Femur (tissue), 1 donor: Measurements from ENCODE around the gene DDX55.
A peak's percentile ranks its signal among the peaks of the same experiment; 100 is the strongest.

Experiments used
- DNase-seq: peaks from one replicate; pipeline ENCODE4 v3.0.0-alpha.2; 2017

Gene DDX55

GRCh38 chr12:123617144-123617543 lies 15.2 kb downstream of the DDX55 start:
- no peak for DNase-seq

- no peak for DNase-seq
These were observed 15.7 kb downstream of the DDX55 start for GRCh38 chr12:123617580-123617979.

- DNase-seq = no peak
These were observed 19.2 kb downstream of the DDX55 start for GRCh38 chr12:123621101-123621500.

GRCh38 chr12:123621619-123622530 lies 20.0 kb downstream of the DDX55 start:
- no peak for DNase-seq

- peak; percentile 98 for DNase-seq
These were observed 31.7 kb downstream of the DDX55 start, which contains the start of the genes EIF2B1 and GTF2H3 for GRCh38 chr12:123633379-123634141. EIF2B1 (minus strand) TSS chr12:123633686; CDS start chr12:123633557, 129 bp downstream. GTF2H3 (plus strand) TSS chr12:123633829; CDS start chr12:123633860, 31 bp downstream.

GRCh38 chr12:123634142-123634561 lies 32.3 kb downstream of the DDX55 start:
- no peak for DNase-seq

- DNase-seq = no peak
These were observed 42.0 kb downstream of the DDX55 start for GRCh38 chr12:123643911-123644310.

GRCh38 chr12:123645380-123645779 lies 43.5 kb downstream of the DDX55 start:
- DNase-seq = no peak

GRCh38 chr12:123645878-123646277 lies 44.0 kb downstream of the DDX55 start:
- DNase-seq = no peak

- no peak for DNase-seq
These were observed 46.5 kb downstream of the DDX55 start for GRCh38 chr12:123648401-123648800.

GRCh38 chr12:123654129-123654701 lies 52.3 kb downstream of the DDX55 start:
- DNase-seq = no peak

GRCh38 chr12:123655420-123655819 lies 53.5 kb downstream of the DDX55 start:
- no peak for DNase-seq

GRCh38 chr12:123656392-123656791 lies 54.5 kb downstream of the DDX55 start:
- DNase-seq = no peak

- DNase-seq = no peak
These were observed 55.3 kb downstream of the DDX55 start for GRCh38 chr12:123657211-123657610.

GRCh38 chr12:123659996-123660727 lies 58.3 kb downstream of the DDX55 start:
- no peak for DNase-seq

- no peak for DNase-seq
These were observed 65.9 kb downstream of the DDX55 start for GRCh38 chr12:123667771-123668170.
